GM12878 (cell line): ENCODE data around the gene NTM. TPM values are rescaled to one million over a fixed set of nuclear protein-coding genes. Genes with fewer than 3 reads are reported as not detected.
A peak's percentile ranks its signal among the peaks of the same experiment; 100 is the strongest.

Source experiments
- ATAC-seq: fragments of 200-7000 bp; cut with Tn5 transposase; 3 replicates; pipeline ENCODE4 v1.9.1; 2020; ENCODE audit warnings: mild to moderate bottlenecking, moderate library complexity
- BruUV-seq: library from RNA; stranded (reverse); fragments of 400-500 nt; replicated peaks from 2 replicates; lab custom pipeline; 2021; lab: Mats Ljungman, UMichigan
- CTCF ChIA-PET: fragments of 300-600 bp; sonication (Branson Sonifier 250); formaldehyde crosslinking; extraction: SDS; loops from one replicate; lab custom pipeline; 2021; ENCODE audit warnings: inconsistent platforms; lab: Yijun Ruan, JAX
- POLR2A ChIA-PET: fragments of 350-600 bp; formaldehyde crosslinking; extraction: SDS; loops from one replicate; lab custom pipeline; 2021; ENCODE audit warnings: inconsistent platforms; lab: Charles Lee
- RAD21 ChIA-PET: fragments of 300-600 bp; sonication (Branson Sonifier 250); formaldehyde crosslinking; loops from one replicate; lab custom pipeline; 2023; ENCODE audit warnings: antibody characterized with exemption; ENCODE audit not compliant: unreplicated experiment; lab: Charles Lee
- SMC1A ChIA-PET: fragments of 300-600 bp; sonication (Branson Sonifier 250); formaldehyde crosslinking; loops from one replicate; lab custom pipeline; 2023; ENCODE audit not compliant: unreplicated experiment, uncharacterized antibody; lab: Charles Lee
- DNase-seq: peaks from one replicate; pipeline ENCODE4 v3.0.0-alpha.2; 2011; ENCODE audit warnings: low read depth, low spot score
- FAIRE-seq: peaks from 3 replicates; lab custom pipeline; 2011; peaks lifted over from hg19 to GRCh38; lab: Jason Lieb, UNC
- H2AFZ ChIP-seq: 2 replicates; pipeline ENCODE4 v1.6.0; 2011; ENCODE audit warnings: low read depth, low read length, control low read depth; ENCODE audit not compliant: control insufficient read depth
- H3K27ac ChIP-seq: 2 replicates; pipeline ENCODE4 v1.5.1; 2011; ENCODE audit warnings: control low read depth; ENCODE audit not compliant: control insufficient read depth, insufficient read depth
- H3K27me3 ChIP-seq, 2 experiments: replicated peaks in 1 of 2; 2 replicates each; pipeline versions ENCODE4 v1.6.0 to v1.6.1; 2011; ENCODE audit warnings: low read length in 1 of 2; ENCODE audit not compliant: control insufficient read depth in 2 of 2, insufficient read depth in 2 of 2
- H3K36me3 ChIP-seq, 2 experiments: 2 replicates each; pipeline ENCODE4 v1.5.1; 2011; ENCODE audit warnings: low read length in 1 of 2; ENCODE audit not compliant: control insufficient read depth in 2 of 2, insufficient read depth in 2 of 2
- H3K4me1 ChIP-seq: 2 replicates; pipeline ENCODE4 v1.6.1; 2011; ENCODE audit warnings: mild to moderate bottlenecking, low read length, moderate library complexity, mixed read lengths; ENCODE audit not compliant: control insufficient read depth, insufficient read depth
- H3K4me2 ChIP-seq: 2 replicates; pipeline ENCODE4 v1.6.0; 2011; ENCODE audit warnings: control low read depth; ENCODE audit not compliant: control insufficient read depth, insufficient read depth
- H3K4me3 ChIP-seq: fragments of 200-600 bp; sonication (generic); 2 replicates; pipeline ENCODE4 v1.5.1; 2016
- H3K79me2 ChIP-seq: 2 replicates; pipeline ENCODE4 v1.6.0; 2011; ENCODE audit warnings: low read length; ENCODE audit not compliant: control insufficient read depth, insufficient read depth
- H3K9ac ChIP-seq: 2 replicates; pipeline ENCODE4 v1.8.0; 2011; ENCODE audit warnings: low read length, control low read depth, mixed read lengths; ENCODE audit not compliant: control insufficient read depth, insufficient read depth
- H3K9me3 ChIP-seq: replicated peaks from 3 replicates; pipeline ENCODE4 v1.5.1; 2011; ENCODE audit warnings: mild to moderate bottlenecking, low read length; ENCODE audit not compliant: control insufficient read depth, insufficient read depth
- H4K20me1 ChIP-seq: 2 replicates; pipeline ENCODE4 v1.6.0; 2011; ENCODE audit not compliant: control insufficient read depth, insufficient read depth
- CTCF ChIP-seq, 3 experiments: IDR thresholded peaks in 2 of 3; conservative IDR thresholded peaks in 1 of 3; 2 replicates each; pipeline ENCODE4 v1.5.1; 2011; ENCODE audit warnings: low read depth in 3 of 3, low read length in 3 of 3, mild to moderate bottlenecking in 3 of 3, control low read depth in 2 of 3, moderate library complexity in 2 of 3, inconsistent platforms in 1 of 3, mixed read lengths in 1 of 3; ENCODE audit not compliant: control insufficient read depth in 2 of 3, insufficient read depth in 1 of 3; ENCODE audit errors: extremely low read depth in 1 of 3
- LARP7 ChIP-seq: fragments of 450-650 bp; IDR thresholded peaks from 2 replicates; pipeline ENCODE4 v1.6.1; 2017; ENCODE audit warnings: mild to moderate bottlenecking
- MXI1 ChIP-seq: fragments of 150-350 bp; IDR thresholded peaks from 2 replicates; pipeline ENCODE4 v1.6.1; 2011; ENCODE audit warnings: low read depth, mild to moderate bottlenecking, inconsistent platforms, low read length, improper control_type of control experiment
- RAD21 ChIP-seq: IDR thresholded peaks from 2 replicates; pipeline ENCODE4 v1.6.1; 2011; ENCODE audit warnings: mild to moderate bottlenecking, low read depth, low read length, moderate library complexity; ENCODE audit not compliant: insufficient read depth
- SMC3 ChIP-seq: IDR thresholded peaks from 2 replicates; pipeline ENCODE4 v1.6.1; 2011; ENCODE audit warnings: low read length, improper control_type of control experiment, borderline replicate concordance
- SPI1 ChIP-seq: IDR thresholded peaks from 2 replicates; pipeline ENCODE4 v1.6.1; 2011; ENCODE audit warnings: low read depth, mild to moderate bottlenecking, low read length, moderate library complexity, borderline replicate concordance; ENCODE audit not compliant: insufficient read depth
- ZNF217 ChIP-seq: fragments of 450-650 bp; IDR thresholded peaks from 2 replicates; pipeline ENCODE4 v1.6.1; 2017; ENCODE audit warnings: antibody characterized with exemption, mild to moderate bottlenecking
- ZNF592 ChIP-seq: fragments of 450-650 bp; IDR thresholded peaks from 2 replicates; pipeline ENCODE4 v1.6.1; 2017; ENCODE audit warnings: mild to moderate bottlenecking, moderate library complexity
- whole genome bisulfite sequencing: methylation state at CpG from one replicate; pipeline ENCODE4 v1.1.6; 2016; ENCODE audit warnings: low lambda C conversion rate; ENCODE audit not compliant: insufficient replicate concordance, insufficient coverage; ENCODE audit errors: missing lambda C conversion rate; 5-methylcytosine and 5-hydroxymethylcytosine counted together
- in situ Hi-C: fragments of 300-500 bp; cut with MboI; formaldehyde crosslinking; loops from 9 replicates; pipeline ENCODE4 v1.14.3; 2018; ENCODE audit warnings: mixed read lengths
- intact Hi-C: fragments of 100-400 bp; cut with micrococcal nuclease; formaldehyde crosslinking; loops from one replicate; pipeline ENCODE4 v1.14.2; 2022; ENCODE audit not compliant: unreplicated experiment
- polyA plus RNA-seq, 11 experiments: library from polyadenylated mRNA; depleted of rRNA in 4 of 11; unstranded in 6 of 11; stranded (reverse) in 5 of 11; fragments of >200 nt; fragmentation: Nextera tagmentation in 4 of 11; fragmentation: Illumina TruSeq in 1 of 11; extraction: Ambion mirVana in 4 of 11; extraction: Trizol in 1 of 11; gene quantifications; 1 replicate in 1 of 11; 2 replicates in 10 of 11; pipeline versions ENCODE4 v1.2.1 to v1.2.3, GENCODE V29; 2011 to 2016; ENCODE audit warnings: inconsistent platforms in 2 of 11, missing spikeins in 2 of 11, low read depth in 1 of 11
- total RNA-seq, 4 experiments: library from RNA; depleted of rRNA in 3 of 4; stranded (reverse); fragments of >200 nt in 3 of 4; fragmentation: Illumina TruSeq in 1 of 4; extraction: Trizol in 1 of 4; gene quantifications; 2 replicates each; pipeline versions ENCODE4 v1.2.1 to v1.2.3, GENCODE V29; 2013 to 2021

Gene NTM
- total and polyA plus RNA-seq, 10 of the 15 experiments (the other 5 are each of a cell fraction or from before 2014, with no cell fraction given) = not detected

GRCh38 chr11:131674051-131674755, 303.8 kb downstream of the NTM start:
- no peak overlapping the region for H3K4me2 ChIP-seq
- RAD21 ChIA-PET = interaction anchor here (1.0 to 2.0 kb wide), 7 partner anchors 14 to 610 kb away, joined by 3 to 19 read pairs (median 4); no protein-coding TSS in a partner anchor
- TF ChIP-seq ZNF217 = no peak
- peak; percentile 96 to 97 (median 97) for TF ChIP-seq CTCF (IDR thresholded peaks at IDR 0.05 in 2 of 3, conservative IDR thresholded peaks at IDR 0.05 in 1 of 3; ENCODE audit: control insufficient read depth in 2 of 3, extremely low read depth in 1 of 3, insufficient read depth in 1 of 3, low read depth in 3 of 3, low read length in 3 of 3)
- peak; percentile 91 for TF ChIP-seq RAD21
- TF ChIP-seq LARP7 = 0 out of 2 replicates have a peak, but pooled peaks have one; percentile 29
- TF ChIP-seq MXI1 = 0 out of 2 replicates have a peak, but pooled peaks have one; percentile 9
- peak; percentile 46; the same call in 1 of the 2 replicates for TF ChIP-seq ZNF592
- TF ChIP-seq SMC3 = peak; percentile 85
- TF ChIP-seq SPI1 = no peak
- ATAC-seq (peak; percentile 95), DNase-seq (no peak), FAIRE-seq (peak; percentile 78)
- H3K27me3 ChIP-seq = no peaks in the 10 kb centered on the region
- no TSS peak for BruUV-seq
- H3K9ac ChIP-seq = no peak overlapping the region
- H3K9me3 ChIP-seq = no peaks in the 10 kb centered on the region
- H3K27ac ChIP-seq = no peak overlapping the region
- H3K79me2 ChIP-seq = no peaks in the 10 kb centered on the region
- SMC1A ChIA-PET = interaction anchor here (0.7 to 1.5 kb wide), 8 partner anchors 11 to 613 kb away, joined by 3 to 8 read pairs (median 3); no protein-coding TSS in a partner anchor
- 22% methylated on average over 16 of the region's 16 CpGs for WGBS
- in situ Hi-C loops (loop anchor here (5.0 to 10.0 kb wide), 2 partner anchors 602 to 749 kb away; no protein-coding TSS in a partner anchor), intact Hi-C loops (loop anchor here (1.0 to 10.0 kb wide), 5 partner anchors 95 to 751 kb away; no protein-coding TSS in a partner anchor)
- no peak overlapping the region for H3K4me3 ChIP-seq
- no peaks in the 10 kb centered on the region for H3K36me3 ChIP-seq
- POLR2A ChIA-PET = no interaction called here
- CTCF ChIA-PET = interaction anchor here (0.7 to 3.1 kb wide), 34 partner anchors 10 to 812 kb away, joined by 3 to 46 read pairs (median 4); partner anchors contain the start of gene SNX19
- no peaks in the 10 kb centered on the region for H3K4me1 ChIP-seq
- no peak overlapping the region for H2AFZ ChIP-seq
- H4K20me1 ChIP-seq = no peaks in the 10 kb centered on the region
